KMS-11 (cell line): ENCODE measurements around the gene TNFSF18.

Source experiments
- H2AFZ ChIP-seq: fragments of 200-600 bp; sonication (generic); 2 replicates; pipeline ENCODE4 v1.6.1; 2016; ENCODE audit warnings: antibody characterized with exemption, mixed run types, low read depth
- H3K27ac ChIP-seq: fragments of 200-600 bp; sonication (generic); 2 replicates; pipeline ENCODE4 v1.6.1; 2016; ENCODE audit warnings: mild to moderate bottlenecking, mixed run types
- H3K27me3 ChIP-seq: fragments of 200-600 bp; sonication (generic); 2 replicates; pipeline ENCODE4 v1.6.1; 2017; ENCODE audit warnings: mild to moderate bottlenecking, low read depth, mixed run types, moderate library complexity; ENCODE audit not compliant: insufficient read depth
- H3K36me3 ChIP-seq: fragments of 200-600 bp; sonication (generic); 2 replicates; pipeline ENCODE4 v1.6.1; 2017; ENCODE audit warnings: mild to moderate bottlenecking, mixed run types; ENCODE audit not compliant: insufficient read depth
- H3K4me1 ChIP-seq: fragments of 200-600 bp; sonication (generic); 2 replicates; pipeline ENCODE4 v1.6.1; 2016; ENCODE audit warnings: mild to moderate bottlenecking, low read depth, mixed run types; ENCODE audit not compliant: poor library complexity, severe bottlenecking
- H3K4me2 ChIP-seq: fragments of 200-600 bp; sonication (generic); 2 replicates; pipeline ENCODE4 v1.7.0; 2016; ENCODE audit warnings: mild to moderate bottlenecking, mixed run types
- H3K4me3 ChIP-seq: fragments of 200-600 bp; sonication (generic); IDR thresholded peaks from 2 replicates; pipeline ENCODE4 v1.6.1; 2017; ENCODE audit warnings: low read depth, low read length, mixed read lengths; ENCODE audit not compliant: insufficient read depth
- H3K79me2 ChIP-seq: fragments of 200-600 bp; sonication (generic); 2 replicates; pipeline ENCODE4 v1.6.1; 2016; ENCODE audit warnings: low read depth, mixed run types; ENCODE audit not compliant: insufficient read depth
- H3K9ac ChIP-seq: fragments of 200-600 bp; sonication (generic); 2 replicates; pipeline ENCODE4 v1.6.1; 2016; ENCODE audit warnings: mild to moderate bottlenecking, mixed run types
- H4K20me1 ChIP-seq: fragments of 200-600 bp; sonication (generic); 2 replicates; pipeline ENCODE4 v1.6.1; 2016; ENCODE audit warnings: mild to moderate bottlenecking, mixed run types; ENCODE audit not compliant: insufficient read depth
- CTCF ChIP-seq: fragments of 200-600 bp; sonication (generic); conservative IDR thresholded peaks from 2 replicates; pipeline ENCODE4 v1.6.1; 2017; ENCODE audit warnings: low read depth, mild to moderate bottlenecking, antibody characterized with exemption, low read length, moderate library complexity, mixed read lengths

TNFSF18 gene

GRCh38 chr1:173050865-173051264, at the start of gene TNFSF18:
Gene TNFSF18, minus strand, starts transcription at chr1:173050941. Its CDS starts 45 bp downstream, at chr1:173050896.
- Histone ChIP-seq H3K27me3 (no peaks in the 10 kb centered on the region), H3K9ac (no peak within 1 kb of the TSS), H3K36me3 (no peaks in the 10 kb centered on the region), H3K4me1 (no peaks in the 10 kb centered on the region), H3K4me3 (no peak within 1 kb of the TSS), H3K27ac (no peak within 1 kb of the TSS), H2AFZ (no peak within 1 kb of the TSS), H3K4me2 (no peak within 1 kb of the TSS), H4K20me1 (no peaks in the 10 kb centered on the region), H3K79me2 (no peaks in the 10 kb centered on the region)
- no peak for TF ChIP-seq CTCF

- Histone ChIP-seq H3K4me3 (no peak overlapping the region), H3K9ac (no peak overlapping the region), H3K4me2 (no peak overlapping the region), H3K27me3 (no peaks in the 10 kb centered on the region), H2AFZ (no peak overlapping the region), H3K36me3 (no peaks in the 10 kb centered on the region), H3K27ac (no peak overlapping the region), H3K79me2 (no peaks in the 10 kb centered on the region), H3K4me1 (no peaks in the 10 kb centered on the region), H4K20me1 (no peaks in the 10 kb centered on the region)
- TF ChIP-seq CTCF = no peak
Observed at GRCh38 chr1:173099166-173099565, 48.4 kb upstream of the TNFSF18 start.

GRCh38 chr1:173098117-173098516, 47.4 kb upstream of the TNFSF18 start:
- Histone ChIP-seq H4K20me1 (no peaks in the 10 kb centered on the region), H3K27ac (no peak overlapping the region), H2AFZ (no peak overlapping the region), H3K4me1 (no peaks in the 10 kb centered on the region), H3K4me3 (no peak overlapping the region), H3K4me2 (no peak overlapping the region), H3K9ac (no peak overlapping the region), H3K79me2 (no peaks in the 10 kb centered on the region), H3K36me3 (no peaks in the 10 kb centered on the region), H3K27me3 (no peaks in the 10 kb centered on the region)
- no peak for TF ChIP-seq CTCF

GRCh38 chr1:173097001-173097400, 46.3 kb upstream of the TNFSF18 start:
- Histone ChIP-seq H4K20me1 (no peaks in the 10 kb centered on the region), H3K4me1 (no peaks in the 10 kb centered on the region), H2AFZ (no peak overlapping the region), H3K79me2 (no peaks in the 10 kb centered on the region), H3K9ac (no peak overlapping the region), H3K36me3 (no peaks in the 10 kb centered on the region), H3K4me2 (no peak overlapping the region), H3K27me3 (no peaks in the 10 kb centered on the region), H3K27ac (no peak overlapping the region), H3K4me3 (no peak overlapping the region)
- TF ChIP-seq CTCF = no peak
